Heart left ventricle (tissue), 16 donors: Measurements from ENCODE around the gene RIN3. TPM values are rescaled to one million over a fixed set of nuclear protein-coding genes. Genes with fewer than 3 reads are reported as not detected.
"Not testable (repeated sequence)": the region's sequence is repeated elsewhere in the genome, so short reads cannot be mapped to it uniquely, and the experiment has no call there.

ENCODE experiments used
- ATAC-seq, 4 donors: fragments of 200-7000 bp; cut with Tn5 transposase; one replicate each; pipeline ENCODE4 v1.9.1; 2020 to 2022; ENCODE audit warnings: moderate library complexity in 4 of 4, mild to moderate bottlenecking in 3 of 4, moderate number of reproducible peaks in 1 of 4
- DNase-seq, 5 donors: peaks; one replicate each; pipeline ENCODE4 v3.0.0-alpha.2; 2020
- H3K27ac ChIP-seq, 12 donors: fragments of 200-600 bp; sonication (generic) in 4 of 12; one replicate each; pipeline versions ENCODE4 v1.5.0 to v1.8.0; 2016 to 2022; ENCODE audit warnings: mild to moderate bottlenecking in 2 of 12
- H3K27me3 ChIP-seq, 9 donors: fragments of 200-600 bp; sonication (generic) in 2 of 9; one replicate each; pipeline versions ENCODE4 v1.5.1 to v1.8.0; 2016 to 2022; ENCODE audit warnings: mild to moderate bottlenecking in 3 of 9
- H3K36me3 ChIP-seq, 9 donors: fragments of 200-600 bp; sonication (generic) in 2 of 9; one replicate each; pipeline versions ENCODE4 v1.5.0 to v1.8.0; 2018 to 2022; ENCODE audit warnings: mild to moderate bottlenecking in 2 of 9
- H3K4me1 ChIP-seq, 12 donors: fragments of 200-600 bp; sonication (generic) in 4 of 12; one replicate each; pipeline versions ENCODE4 v1.5.0 to v1.8.0; 2016 to 2022; ENCODE audit warnings: mild to moderate bottlenecking in 3 of 12
- H3K4me3 ChIP-seq, 12 donors: fragments of 200-600 bp; sonication (generic) in 4 of 12; one replicate each; pipeline versions ENCODE4 v1.5.0 to v1.8.0; 2017 to 2022; ENCODE audit warnings: mild to moderate bottlenecking in 9 of 12, moderate library complexity in 4 of 12
- H3K9me3 ChIP-seq, 12 donors: fragments of 200-600 bp; sonication (generic) in 4 of 12; one replicate each; pipeline versions ENCODE4 v1.5.0 to v1.8.0; 2016 to 2022; ENCODE audit warnings: mild to moderate bottlenecking in 1 of 12
- CTCF ChIP-seq, 12 donors: fragments of 200-600 bp; sonication (generic) in 4 of 12; IDR thresholded peaks; one replicate each; pipeline versions ENCODE4 v1.5.0 to v1.8.0; 2018 to 2022; ENCODE audit warnings: antibody characterized with exemption in 12 of 12, mild to moderate bottlenecking in 5 of 12
- POLR2A ChIP-seq, 2 donors: fragments of 450-650 bp; IDR thresholded peaks; one replicate each; pipeline ENCODE4 v1.6.1; 2017; ENCODE audit warnings: antibody characterized with exemption in 2 of 2, mild to moderate bottlenecking in 2 of 2, moderate library complexity in 2 of 2
- WGBS, 4 donors: extraction: QIAGEN DNeasy Blood & Tissue Kit in 2 of 4; methylation state at CpG; one replicate each; pipeline versions ENCODE4 v1.1.5 to v1.1.7; 2013 to 2018; 5-methylcytosine and 5-hydroxymethylcytosine counted together
- intact Hi-C, 10 donors: fragments of 100-400 bp; cut with DNase I; formaldehyde crosslinking; loops; one replicate each; pipeline versions ENCODE4 v1.11.1 to v1.14.2; 2022
- polyA plus RNA-seq, 2 donors: library from polyadenylated mRNA; stranded (reverse); fragments of 200-250 nt; gene quantifications; one replicate each; pipeline ENCODE4 v1.2.3, GENCODE V29; 2013
- total RNA-seq, 9 donors: library from RNA; depleted of rRNA in 2 of 9; stranded (reverse); fragments of >200 nt in 2 of 9; fragmentation: NEBNext Ultra II Directional in 3 of 9; extraction: Animal tissue kit (Norgen Biotek cat#: 25700) in 3 of 9; gene quantifications; one replicate each; pipeline versions ENCODE4 v1.1.0 to v1.2.4, GENCODE V29; 2016 to 2023
- donor health status: ischemic (EF 13 %, LVEDD 7.1; RV severe dilation, severe dysfunction).
- donor health status: healthy with polysubstance abuse.
- donor health status: DM: no; HTN: yes; CAD: no.
- donor health status: DM: no; HTN: no; CAD: no.
- donor health status: ischemic (EF 25% LVEDD 6.9; RV normal size, moderate dysfunction).
- donor health status: ischemic (EF 25% LVEDD 5.7; RV mildly dilated, moderate dysfunction).
- donor health status: healthy.
- donor health status: DM: yes; HTN: yes; CAD: no.
- donor health status: ischemic (EF 35%, LVEDD 5.7; RV mildly dilated, moderate dysfunction).
- donor health status: nonischemic (EF 11% LVEDD 7.7; RV severe dilation, severe dysfunction).
- donor health status: DM: yes; HTN: yes; CAD: no.
- donor health status: PGD.
- donor health status: ischemic (EF 29% LVEDD 5.4; RV normal size, mild dysfunction).
- donor health status: nonischemic (EF 23%, LVEDD 6.1; RV moderate dilation, normal function).

Gene RIN3
- total and polyA plus RNA-seq, 11 donors: 8.6 to 37.0 (median 12.7) TPM

- DNase-seq: no peak
- Histone ChIP-seq H3K27ac (peak overlapping the region in 1 of 12 donors; percentile 57), H3K36me3 (peaks cover 0 to 16% (median 4%) of the 10 kb centered on the region in 9 donors), H3K9me3 (no peaks in the 10 kb centered on the region), H3K4me1 (peaks cover 0 to 9% (median 0%) of the 10 kb centered on the region in 12 donors), H3K4me3 (no peak overlapping the region), H3K27me3 (no peaks in the 10 kb centered on the region)
- WGBS, 4 donors: 41 to 54% (median 47%) methylated on average over 4 to 7 of the region's 7 CpGs
- peak in 3 of 4 donors; percentile 49 to 74 (median 69) for ATAC-seq
- TF ChIP-seq POLR2A (IDR thresholded peaks at IDR 0.05): no peak
- intact Hi-C loops: no loop called here
These were observed 125.3 kb downstream of the RIN3 start for GRCh38 chr14:92638904-92639303.

- peak overlapping the region in 1 of 12 donors; percentile 57 for H3K27ac ChIP-seq
- H3K4me3 ChIP-seq, H3K27me3 ChIP-seq, H3K9me3 ChIP-seq, DNase-seq, intact Hi-C loops, ATAC-seq: not testable (repeated sequence)
- peaks cover 0 to 18% (median 4%) of the 10 kb centered on the region in 9 donors for H3K36me3 ChIP-seq
- WGBS, 4 donors: 91 to 95% (median 93%) methylated on average over 20 to 23 of the region's 23 CpGs
- peaks cover 0 to 14% (median 0%) of the 10 kb centered on the region in 12 donors for H3K4me1 ChIP-seq
These were observed 126.0 kb downstream of the RIN3 start for GRCh38 chr14:92639472-92640117.

- no peaks in the 10 kb centered on the region for H3K27me3 ChIP-seq
- H3K4me1 ChIP-seq: peaks cover 0 to 18% (median 0%) of the 10 kb centered on the region in 12 donors
- H3K27ac ChIP-seq: peak overlapping the region in 1 of 12 donors; percentile 24
- H3K9me3 ChIP-seq: peaks cover 0 to 9% (median 0%) of the 10 kb centered on the region in 12 donors
- 87 to 94% (median 89%) methylated on average over 6 to 10 of the region's 10 CpGs for WGBS, 4 donors
- no peak overlapping the region for H3K4me3 ChIP-seq
- TF ChIP-seq POLR2A (IDR thresholded peaks at IDR 0.05) (no peak), CTCF (IDR thresholded peaks at IDR 0.05) (no peak)
- DNase-seq: no peak
- intact Hi-C loops: no loop called here
- peaks cover 0 to 22% (median 4%) of the 10 kb centered on the region in 9 donors for H3K36me3 ChIP-seq
- no peak for ATAC-seq
These were observed 127.7 kb downstream of the RIN3 start for GRCh38 chr14:92641306-92641705.

GRCh38 chr14:92644171-92644969 is 130.8 kb downstream of the RIN3 start:
- H3K9me3 ChIP-seq: peaks cover 0 to 9% (median 0%) of the 10 kb centered on the region in 12 donors
- 45 to 58% (median 46%) methylated on average over 9 of the region's 9 CpGs for WGBS, 4 donors
- no peaks in the 10 kb centered on the region for H3K27me3 ChIP-seq
- no peak overlapping the region for H3K4me3 ChIP-seq
- intact Hi-C loops: no loop called here
- peaks cover 0 to 41% (median 3%) of the 10 kb centered on the region in 12 donors for H3K4me1 ChIP-seq
- peaks cover 0 to 22% (median 4%) of the 10 kb centered on the region in 9 donors for H3K36me3 ChIP-seq
- DNase-seq (no peak), ATAC-seq (peak; percentile 43 to 65 (median 62))
- no peak for TF ChIP-seq POLR2A (IDR thresholded peaks at IDR 0.05)
- no peak for TF ChIP-seq CTCF (IDR thresholded peaks at IDR 0.05)
- H3K27ac ChIP-seq: peak overlapping the region in 1 of 12 donors; percentile 95

- Histone ChIP-seq H3K27ac (peak overlapping the region in 1 of 12 donors; percentile 95), H3K36me3 (peaks cover 0 to 22% (median 4%) of the 10 kb centered on the region in 9 donors), H3K27me3 (no peaks in the 10 kb centered on the region), H3K4me3 (no peak overlapping the region), H3K4me1 (peaks cover 0 to 48% (median 3%) of the 10 kb centered on the region in 12 donors), H3K9me3 (peaks cover 0 to 9% (median 0%) of the 10 kb centered on the region in 12 donors)
- 94 to 97% (median 95%) methylated on average over 9 of the region's 9 CpGs for WGBS, 4 donors
- TF ChIP-seq CTCF (IDR thresholded peaks at IDR 0.05) (no peak), POLR2A (IDR thresholded peaks at IDR 0.05) (no peak)
- ATAC-seq: no peak
- intact Hi-C loops: no loop called here
- DNase-seq: no peak
These were observed 131.5 kb downstream of the RIN3 start for GRCh38 chr14:92644970-92645515.
